GM12873 (cell line): ENCODE data around the gene SLC9A3.

Experiments
- TF ChIP-seq, protein P1 (sequence below): IDR thresholded peaks from 2 replicates; pipeline ENCODE4 v1.5.1; 2012; ENCODE audit warnings: low read depth, mild to moderate bottlenecking, moderate library complexity, low read length, control low read depth; ENCODE audit not compliant: insufficient read depth; ENCODE audit errors: missing control alignments

SLC9A3 gene

DNA sequence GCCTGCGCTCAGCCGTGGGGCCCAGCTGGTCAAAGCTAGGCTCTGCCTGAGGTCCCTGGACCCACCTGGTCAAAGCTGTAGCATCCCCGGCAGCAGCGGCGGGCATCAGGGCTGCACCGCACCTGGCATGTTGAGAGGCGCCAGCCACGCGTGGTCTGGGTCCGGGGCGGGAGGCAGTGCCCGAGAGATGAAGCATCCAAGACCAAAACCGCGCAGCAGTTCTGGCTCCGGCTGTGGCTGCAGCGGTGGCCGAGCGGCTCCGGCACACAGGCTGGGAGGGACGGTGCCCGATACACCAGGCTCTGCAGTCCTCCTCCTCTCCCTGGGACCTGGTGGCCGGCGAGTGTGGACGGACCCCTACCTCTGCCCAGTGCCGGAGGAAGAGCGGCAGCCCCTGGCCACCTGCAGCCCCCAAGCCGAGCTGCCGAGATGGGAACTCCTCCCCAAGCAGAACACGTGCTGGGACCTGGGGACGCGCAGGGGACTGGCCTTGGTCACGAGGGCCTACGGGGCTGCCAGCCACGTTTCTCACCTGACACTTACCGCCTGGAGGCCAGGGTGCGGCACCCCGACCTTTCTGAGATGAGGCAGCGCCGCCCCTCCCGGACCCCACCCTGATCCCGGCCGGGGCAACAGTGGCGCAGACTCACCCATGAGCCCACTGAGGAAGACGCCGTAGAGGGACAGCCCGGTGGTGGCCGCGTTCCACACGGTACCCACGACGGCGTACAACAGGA lies 33.0 kb downstream of the SLC9A3 start:
- TF ChIP-seq, protein P1, sequence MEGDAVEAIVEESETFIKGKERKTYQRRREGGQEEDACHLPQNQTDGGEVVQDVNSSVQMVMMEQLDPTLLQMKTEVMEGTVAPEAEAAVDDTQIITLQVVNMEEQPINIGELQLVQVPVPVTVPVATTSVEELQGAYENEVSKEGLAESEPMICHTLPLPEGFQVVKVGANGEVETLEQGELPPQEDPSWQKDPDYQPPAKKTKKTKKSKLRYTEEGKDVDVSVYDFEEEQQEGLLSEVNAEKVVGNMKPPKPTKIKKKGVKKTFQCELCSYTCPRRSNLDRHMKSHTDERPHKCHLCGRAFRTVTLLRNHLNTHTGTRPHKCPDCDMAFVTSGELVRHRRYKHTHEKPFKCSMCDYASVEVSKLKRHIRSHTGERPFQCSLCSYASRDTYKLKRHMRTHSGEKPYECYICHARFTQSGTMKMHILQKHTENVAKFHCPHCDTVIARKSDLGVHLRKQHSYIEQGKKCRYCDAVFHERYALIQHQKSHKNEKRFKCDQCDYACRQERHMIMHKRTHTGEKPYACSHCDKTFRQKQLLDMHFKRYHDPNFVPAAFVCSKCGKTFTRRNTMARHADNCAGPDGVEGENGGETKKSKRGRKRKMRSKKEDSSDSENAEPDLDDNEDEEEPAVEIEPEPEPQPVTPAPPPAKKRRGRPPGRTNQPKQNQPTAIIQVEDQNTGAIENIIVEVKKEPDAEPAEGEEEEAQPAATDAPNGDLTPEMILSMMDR = no peak

DNA sequence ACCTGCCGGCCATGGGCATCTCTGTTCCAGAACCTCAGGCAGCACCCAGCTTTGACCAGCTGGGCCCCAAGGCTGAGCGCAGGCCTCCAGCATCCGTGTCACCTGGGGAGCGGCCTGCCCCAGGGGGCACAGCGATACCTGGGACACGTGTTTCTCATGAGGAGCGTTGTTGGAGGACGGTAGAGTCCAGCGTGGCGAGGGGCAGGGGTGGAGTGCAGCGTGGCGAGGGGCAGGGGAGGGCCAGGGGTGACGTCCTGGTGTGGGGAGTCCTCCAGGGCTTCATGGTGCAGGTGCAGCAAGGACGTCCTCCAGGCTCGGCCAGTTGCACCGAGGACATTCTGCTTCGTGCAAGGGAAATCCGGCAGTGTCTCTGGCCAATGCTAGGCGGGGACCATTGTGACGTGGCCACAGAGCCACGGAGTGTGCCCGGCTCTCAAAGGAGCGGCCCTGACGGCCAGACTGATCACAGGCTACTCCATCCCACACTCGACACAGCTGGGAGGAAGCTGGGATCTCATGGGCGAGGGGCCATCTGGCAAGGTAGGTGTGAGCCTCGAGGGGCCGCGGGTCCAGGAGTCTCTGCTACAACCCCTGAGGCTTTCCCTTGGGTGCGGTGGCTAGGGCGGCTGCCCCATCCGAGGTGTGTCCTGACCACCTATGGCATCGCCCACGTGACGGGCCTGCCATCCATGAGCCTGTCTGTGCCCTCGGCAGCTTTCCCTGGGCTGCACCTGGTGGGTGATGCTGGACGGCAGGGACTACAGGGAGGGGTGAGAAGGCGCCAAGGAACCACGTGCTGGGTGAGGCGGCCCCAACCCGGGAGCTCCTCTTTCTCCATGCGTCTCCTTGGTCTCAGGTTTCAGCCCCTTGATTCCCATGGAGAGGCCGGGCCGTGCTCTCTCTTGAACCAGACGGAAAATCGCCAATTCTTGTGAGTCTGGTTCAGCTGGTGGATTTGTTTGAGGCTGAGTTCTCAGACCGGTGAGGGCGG lies 33.8 kb downstream of the SLC9A3 start:
- TF ChIP-seq, protein P1 = no peak

DNA sequence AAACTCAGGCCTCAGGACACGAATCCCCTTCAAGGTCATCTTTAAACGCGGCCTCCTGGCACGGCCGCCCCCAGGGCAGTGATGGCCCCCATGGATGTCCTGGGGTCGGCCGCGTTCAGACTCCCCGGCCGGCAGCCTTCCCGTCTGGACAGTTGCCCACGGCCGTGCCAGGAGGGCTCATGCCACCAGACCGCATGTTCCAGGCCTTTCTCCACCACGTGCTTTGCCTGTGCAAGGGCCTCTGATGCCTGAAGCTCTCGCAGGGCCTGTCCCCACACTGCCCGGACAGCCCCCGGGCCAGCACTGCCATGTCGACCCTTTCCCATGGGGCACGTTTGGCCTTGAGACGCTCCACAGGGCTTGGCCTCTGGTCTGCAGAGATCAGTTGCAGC lies 34.6 kb downstream of the SLC9A3 start:
- TF ChIP-seq, protein P1 = no peak

DNA sequence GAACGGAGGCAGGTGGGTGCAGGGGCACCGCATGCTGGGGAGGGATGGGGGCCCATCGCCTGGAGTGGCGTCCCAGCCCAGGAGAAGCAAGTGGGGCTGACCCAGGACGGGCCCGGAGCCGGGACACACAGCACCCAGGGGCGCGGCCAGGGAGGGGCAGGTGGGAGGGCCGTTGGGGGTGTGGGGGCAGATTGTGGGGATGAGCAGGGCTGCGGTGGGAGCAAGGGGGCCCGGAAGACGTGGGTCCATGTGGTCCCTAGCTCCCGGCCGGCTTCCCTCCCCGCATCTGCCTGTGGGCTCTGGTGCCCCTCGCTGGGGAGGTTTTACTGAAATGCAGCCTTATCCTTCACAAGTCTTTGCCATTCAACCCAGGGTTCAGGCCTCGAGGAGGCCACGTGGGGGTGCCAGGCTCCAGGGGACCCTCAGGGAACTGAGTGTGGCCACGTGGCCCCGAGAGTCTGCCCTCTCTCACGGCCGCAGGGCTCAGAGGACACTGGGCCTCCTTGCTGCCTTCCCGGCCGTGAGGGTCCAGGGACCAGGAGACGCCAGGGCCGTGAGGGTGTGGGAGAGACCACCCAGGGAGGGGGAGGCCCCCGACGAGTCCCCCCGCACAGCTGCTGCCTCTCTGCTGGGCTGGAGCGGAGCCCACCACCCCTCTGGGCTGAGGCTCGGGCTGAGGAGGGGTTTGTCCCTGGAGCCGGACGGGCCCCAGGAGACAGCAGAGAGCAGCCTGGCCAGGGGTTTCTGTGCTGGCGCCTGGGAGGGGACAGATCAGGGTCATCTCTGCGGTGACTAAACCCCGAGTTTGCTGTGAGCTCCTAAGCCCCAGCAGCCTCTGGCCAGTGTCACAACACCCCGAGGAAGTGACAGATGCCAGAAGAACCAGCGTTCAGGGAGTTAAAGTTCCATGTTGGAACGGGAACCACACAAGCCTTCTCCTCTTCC lies 35.2 kb downstream of the SLC9A3 start:
- TF ChIP-seq, protein P1 = peak; percentile 16

DNA sequence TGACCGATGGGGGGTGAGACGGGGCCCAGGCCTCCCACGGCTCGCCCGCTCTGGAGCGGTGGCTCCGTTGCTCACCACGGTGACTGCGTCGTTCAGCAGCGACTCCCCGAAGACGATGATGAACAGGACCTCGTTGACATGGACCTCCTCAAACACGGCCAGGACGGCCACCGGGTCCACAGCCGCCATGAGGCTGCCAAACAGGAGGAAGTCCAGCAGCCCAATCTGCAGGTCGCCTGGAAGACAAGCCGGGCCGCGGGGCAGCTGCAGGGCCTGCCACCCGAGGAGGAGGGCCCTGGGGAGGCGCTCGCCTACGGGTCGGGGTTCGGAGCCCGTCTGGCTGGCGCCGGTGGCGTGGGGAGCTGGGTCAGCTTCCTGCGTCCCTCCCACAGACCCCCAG lies 36.0 kb downstream of the SLC9A3 start:
- TF ChIP-seq, protein P1 = no peak

DNA sequence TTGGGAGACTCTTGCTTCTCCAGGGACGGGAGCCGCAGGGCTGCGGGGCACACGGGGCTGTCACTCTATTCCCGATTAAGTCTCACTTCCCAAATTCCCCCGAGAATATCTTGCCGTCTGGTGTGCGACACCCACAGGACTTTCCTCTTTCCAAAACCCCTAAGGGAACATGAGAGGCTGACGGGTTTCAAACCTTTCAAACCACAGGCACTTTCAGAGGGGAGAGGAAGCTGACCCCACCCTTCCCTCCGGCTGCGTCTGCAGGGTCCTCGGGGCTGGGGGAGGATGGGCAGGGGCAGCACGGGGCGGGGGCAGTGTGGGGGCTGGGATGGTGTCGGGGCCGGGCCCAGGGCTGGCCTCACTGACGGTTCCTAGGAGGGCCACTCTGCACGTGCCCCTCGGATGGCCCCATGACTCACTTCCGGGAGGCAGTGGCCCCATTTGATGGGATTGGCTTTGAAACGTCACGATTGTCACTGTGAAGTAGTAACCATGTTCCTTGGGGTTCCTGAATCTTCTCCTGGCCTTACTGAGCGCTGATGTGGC lies 38.2 kb downstream of the SLC9A3 start:
- TF ChIP-seq, protein P1 = no peak
